HG03342 (cell line): ENCODE results near the gene CSMD2.

Experiments used
- ATAC-seq: cut with Tn5 transposase; IDR thresholded peaks from one replicate; pipeline ENCODE4 v1.9.1; 2021; ENCODE audit warnings: mild to moderate bottlenecking, moderate library complexity; ENCODE audit not compliant: unreplicated experiment

The CSMD2 gene

GRCh38 chr1:33624991-33625870, 539.8 kb downstream of the CSMD2 start:
- ATAC-seq, result no peak

GRCh38 chr1:33624261-33624990, 540.6 kb downstream of the CSMD2 start:
- ATAC-seq, result no peak

GRCh38 chr1:33623811-33624210, 541.2 kb downstream of the CSMD2 start:
- ATAC-seq, result no peak

- no peak for ATAC-seq
These were observed 542.3 kb downstream of the CSMD2 start for GRCh38 chr1:33622757-33623156.

GRCh38 chr1:33618636-33619035, 546.4 kb downstream of the CSMD2 start:
- no peak for ATAC-seq

GRCh38 chr1:33617451-33617850, 547.6 kb downstream of the CSMD2 start:
- ATAC-seq, result no peak

GRCh38 chr1:33616780-33617179, 548.2 kb downstream of the CSMD2 start:
- no peak for ATAC-seq

- no peak for ATAC-seq
These were observed 549.5 kb downstream of the CSMD2 start for GRCh38 chr1:33615546-33615945.

GRCh38 chr1:33610864-33611455, 554.1 kb downstream of the CSMD2 start:
- no peak for ATAC-seq

GRCh38 chr1:33610391-33610790, 554.6 kb downstream of the CSMD2 start:
- ATAC-seq, result no peak

- ATAC-seq, result no peak
These were observed 555.3 kb downstream of the CSMD2 start for GRCh38 chr1:33609739-33610138.

GRCh38 chr1:33608825-33609400, 556.1 kb downstream of the CSMD2 start:
- no peak for ATAC-seq

- ATAC-seq, result no peak
These were observed 557.5 kb downstream of the CSMD2 start for GRCh38 chr1:33607444-33608005.

- no peak for ATAC-seq
These were observed 558.8 kb downstream of the CSMD2 start for GRCh38 chr1:33606272-33606671.

GRCh38 chr1:33602271-33602670, 562.8 kb downstream of the CSMD2 start:
- no peak for ATAC-seq

- ATAC-seq, result no peak
These were observed 563.3 kb downstream of the CSMD2 start for GRCh38 chr1:33601751-33602150.

GRCh38 chr1:33599516-33600115, 565.4 kb downstream of the CSMD2 start:
- ATAC-seq, result no peak

GRCh38 chr1:33588726-33589125, 576.3 kb downstream of the CSMD2 start:
- ATAC-seq, result no peak

- no peak for ATAC-seq
These were observed 578.2 kb downstream of the CSMD2 start for GRCh38 chr1:33586795-33587194.

GRCh38 chr1:33586106-33586505, 578.9 kb downstream of the CSMD2 start:
- ATAC-seq, result no peak

- no peak for ATAC-seq
These were observed 581.5 kb downstream of the CSMD2 start for GRCh38 chr1:33583567-33583966.
